ENCODE measurements around the gene CHD6. TPM values are rescaled to one million over a fixed set of nuclear protein-coding genes. Genes with fewer than 3 reads are reported as not detected.

CHD6 gene
- total RNA-seq, 1 experiment from 2014 or later, result 98.5 TPM

GRCh38 chr20:41617059-41617901 lies 897 bp downstream of the CHD6 start:
- CTCF ChIA-PET, result interaction anchor here (1.1 to 1.3 kb wide), 3 partner anchors 26 to 76 kb away, joined by 3 to 6 read pairs (median 6); no protein-coding TSS in a partner anchor
- peak; percentile 63 for DNase-seq
- Mint-ChIP-seq H3K27me3 (ENCODE audit: unreplicated experiment) (no peaks in the 10 kb centered on the region), H3K27ac (ENCODE audit: unreplicated experiment) (peak overlapping the region; percentile 66), H3K4me1 (ENCODE audit: low read depth, unreplicated experiment) (peaks cover 38% of the 10 kb centered on the region), H3K36me3 (ENCODE audit: insufficient read depth, unreplicated experiment) (peaks cover 19% of the 10 kb centered on the region), H3K4me3 (ENCODE audit: low read depth, unreplicated experiment) (peak overlapping the region; percentile 78), H3K9me3 (ENCODE audit: low read depth, unreplicated experiment) (no peaks in the 10 kb centered on the region)
- BruUV-seq (replicated peaks), result TSS peak; percentile 26
- intact Hi-C loops (cut with micrococcal nuclease; ENCODE audit: unreplicated experiment), result loop anchor here (5.0 kb wide), 1 partner anchor 35 kb away; no protein-coding TSS in a partner anchor
- TF ChIP-seq, protein P1, sequence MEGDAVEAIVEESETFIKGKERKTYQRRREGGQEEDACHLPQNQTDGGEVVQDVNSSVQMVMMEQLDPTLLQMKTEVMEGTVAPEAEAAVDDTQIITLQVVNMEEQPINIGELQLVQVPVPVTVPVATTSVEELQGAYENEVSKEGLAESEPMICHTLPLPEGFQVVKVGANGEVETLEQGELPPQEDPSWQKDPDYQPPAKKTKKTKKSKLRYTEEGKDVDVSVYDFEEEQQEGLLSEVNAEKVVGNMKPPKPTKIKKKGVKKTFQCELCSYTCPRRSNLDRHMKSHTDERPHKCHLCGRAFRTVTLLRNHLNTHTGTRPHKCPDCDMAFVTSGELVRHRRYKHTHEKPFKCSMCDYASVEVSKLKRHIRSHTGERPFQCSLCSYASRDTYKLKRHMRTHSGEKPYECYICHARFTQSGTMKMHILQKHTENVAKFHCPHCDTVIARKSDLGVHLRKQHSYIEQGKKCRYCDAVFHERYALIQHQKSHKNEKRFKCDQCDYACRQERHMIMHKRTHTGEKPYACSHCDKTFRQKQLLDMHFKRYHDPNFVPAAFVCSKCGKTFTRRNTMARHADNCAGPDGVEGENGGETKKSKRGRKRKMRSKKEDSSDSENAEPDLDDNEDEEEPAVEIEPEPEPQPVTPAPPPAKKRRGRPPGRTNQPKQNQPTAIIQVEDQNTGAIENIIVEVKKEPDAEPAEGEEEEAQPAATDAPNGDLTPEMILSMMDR (IDR thresholded peaks at IDR 0.05; ENCODE audit: unreplicated experiment), result no peak

DNA sequence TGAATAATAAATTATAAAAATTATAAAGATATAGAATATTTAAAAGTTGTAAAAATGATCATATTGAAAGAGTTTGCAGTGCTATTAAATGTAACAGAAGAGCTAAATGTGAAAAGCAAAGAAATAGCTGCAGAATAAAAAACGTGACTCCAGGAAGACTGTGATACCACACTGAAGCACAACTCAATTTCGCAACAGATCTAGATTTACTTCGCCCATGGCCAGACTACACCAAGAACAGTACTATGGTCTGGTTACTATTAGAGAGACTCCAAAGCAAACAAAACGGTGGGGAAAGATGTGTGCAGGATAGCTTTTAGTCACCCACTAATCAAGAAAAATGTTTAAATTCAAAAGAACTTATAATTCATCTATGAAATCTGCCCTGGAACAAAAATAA lies 1.9 kb downstream of the CHD6 start:
- no TSS peak for BruUV-seq (replicated peaks)
- Mint-ChIP-seq H3K9me3 (ENCODE audit: low read depth, unreplicated experiment) (no peaks in the 10 kb centered on the region), H3K27ac (ENCODE audit: unreplicated experiment) (no peak overlapping the region), H3K27me3 (ENCODE audit: unreplicated experiment) (no peaks in the 10 kb centered on the region), H3K36me3 (ENCODE audit: insufficient read depth, unreplicated experiment) (peaks cover 19% of the 10 kb centered on the region), H3K4me3 (ENCODE audit: low read depth, unreplicated experiment) (peak overlapping the region; percentile 78), H3K4me1 (ENCODE audit: low read depth, unreplicated experiment) (peaks cover 43% of the 10 kb centered on the region)
- CTCF ChIA-PET, result interaction anchor here (1.3 kb wide), 1 partner anchor 37 kb away, joined by 3 read pairs; no protein-coding TSS in a partner anchor
- DNase-seq, result no peak
- TF ChIP-seq, protein P1 (IDR thresholded peaks at IDR 0.05; ENCODE audit: unreplicated experiment), result no peak
- intact Hi-C loops (cut with micrococcal nuclease; ENCODE audit: unreplicated experiment), result loop anchor here (5.0 kb wide), 1 partner anchor 34 kb away; no protein-coding TSS in a partner anchor

DNA sequence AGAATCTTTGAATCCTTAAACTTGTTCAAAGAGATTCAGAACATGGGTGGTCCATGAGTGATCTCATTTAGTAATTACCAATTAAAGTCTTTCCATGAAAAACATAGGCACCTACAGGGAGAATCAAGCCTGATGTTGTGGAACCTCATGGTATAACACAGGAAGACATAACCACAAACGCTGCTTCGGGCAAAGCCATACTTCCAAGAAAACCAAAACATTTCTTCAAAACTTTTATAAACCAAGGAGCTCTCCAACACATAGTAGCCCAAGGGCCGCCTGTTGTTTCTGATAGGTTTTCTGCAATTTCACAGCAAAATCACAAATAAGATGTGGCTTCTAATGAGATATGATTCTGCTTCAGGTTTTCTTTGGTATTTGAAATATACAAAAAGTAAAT lies 2.5 kb downstream of the CHD6 start:
- Mint-ChIP-seq H3K9me3 (ENCODE audit: low read depth, unreplicated experiment) (no peaks in the 10 kb centered on the region), H3K36me3 (ENCODE audit: insufficient read depth, unreplicated experiment) (peaks cover 19% of the 10 kb centered on the region), H3K4me1 (ENCODE audit: low read depth, unreplicated experiment) (peaks cover 43% of the 10 kb centered on the region), H3K4me3 (ENCODE audit: low read depth, unreplicated experiment) (no peak overlapping the region), H3K27me3 (ENCODE audit: unreplicated experiment) (no peaks in the 10 kb centered on the region), H3K27ac (ENCODE audit: unreplicated experiment) (no peak overlapping the region)
- CTCF ChIA-PET, result interaction anchor here (0.6 to 1.3 kb wide), 2 partner anchors 37 to 40 kb away, joined by 3 read pairs; no protein-coding TSS in a partner anchor
- no TSS peak for BruUV-seq (replicated peaks)
- intact Hi-C loops (cut with micrococcal nuclease; ENCODE audit: unreplicated experiment), result loop anchor here (5.0 kb wide), 1 partner anchor 33 kb away; no protein-coding TSS in a partner anchor
- TF ChIP-seq, protein P1 (IDR thresholded peaks at IDR 0.05; ENCODE audit: unreplicated experiment), result no peak
- DNase-seq, result no peak

- H3K4me1 Mint-ChIP-seq (ENCODE audit: low read depth, unreplicated experiment), result peaks cover 43% of the 10 kb centered on the region
- TF ChIP-seq, protein P1 (IDR thresholded peaks at IDR 0.05; ENCODE audit: unreplicated experiment), result no peak
- H3K9me3 Mint-ChIP-seq (ENCODE audit: low read depth, unreplicated experiment), result no peaks in the 10 kb centered on the region
- no peaks in the 10 kb centered on the region for H3K27me3 Mint-ChIP-seq (ENCODE audit: unreplicated experiment)
- no peak overlapping the region for H3K27ac Mint-ChIP-seq (ENCODE audit: unreplicated experiment)
- H3K4me3 Mint-ChIP-seq (ENCODE audit: low read depth, unreplicated experiment), result no peak overlapping the region
- BruUV-seq (replicated peaks), result no TSS peak
- intact Hi-C loops (cut with micrococcal nuclease; ENCODE audit: unreplicated experiment), result loop anchor here (5.0 kb wide), 1 partner anchor 33 kb away; no protein-coding TSS in a partner anchor
- CTCF ChIA-PET, result interaction anchor here (0.6 to 1.3 kb wide), 2 partner anchors 36 to 41 kb away, joined by 3 read pairs; no protein-coding TSS in a partner anchor
- peaks cover 19% of the 10 kb centered on the region for H3K36me3 Mint-ChIP-seq (ENCODE audit: insufficient read depth, unreplicated experiment)
- DNase-seq, result no peak
Measured at GRCh38 chr20:41615110-41615509, 3.1 kb downstream of the CHD6 start.

Data from Calu3 (cell line).